ENCODE data around the gene INKA2.

INKA2 gene

GRCh38 chr1:111777301-111777700, 38.1 kb upstream of the INKA2 start:
- Histone ChIP-seq H3K9ac (ENCODE audit: low read depth, low read length, poor library complexity, severe bottlenecking) (no peak overlapping the region), H3K4me2 (ENCODE audit: low read depth, low read length, poor library complexity, severe bottlenecking) (no peak overlapping the region), H3K36me3 (ENCODE audit: insufficient read depth, low read length) (no peaks in the 10 kb centered on the region), H3K4me1 (ENCODE audit: insufficient read depth, low read length, poor library complexity, severe bottlenecking) (no peaks in the 10 kb centered on the region), H2AFZ (ENCODE audit: low read length) (no peak overlapping the region), H3K9me3 (ENCODE audit: insufficient read depth, low read depth, low read length) (no peaks in the 10 kb centered on the region), H3K79me2 (ENCODE audit: insufficient read depth, low read length) (no peaks in the 10 kb centered on the region), H3F3A (ENCODE audit: low read depth) (no peaks in the 10 kb centered on the region), H3K9me2 (replicated peaks; ENCODE audit: low read depth, low read length) (no peaks in the 10 kb centered on the region), H4K20me1 (ENCODE audit: insufficient read depth, low read length, poor library complexity, severe bottlenecking) (no peaks in the 10 kb centered on the region), H3K4me3 (ENCODE audit: low read length, poor library complexity, severe bottlenecking) (no peak overlapping the region), H3K27me3 (ENCODE audit: insufficient read depth, low read length, poor library complexity, severe bottlenecking) (no peaks in the 10 kb centered on the region)
- TF ChIP-seq EZH2phosphoT487 (IDR thresholded peaks at IDR 0.05; ENCODE audit: borderline replicate concordance) = no peak
- TF ChIP-seq CTCF (conservative IDR thresholded peaks at IDR 0.05; ENCODE audit: low read length) = no peak

GRCh38 chr1:111776861-111777260, 37.7 kb upstream of the INKA2 start:
- TF ChIP-seq CTCF (conservative IDR thresholded peaks at IDR 0.05; ENCODE audit: low read length) = no peak
- TF ChIP-seq EZH2phosphoT487 (IDR thresholded peaks at IDR 0.05; ENCODE audit: borderline replicate concordance) = no peak
- Histone ChIP-seq H3K4me3 (ENCODE audit: low read length, poor library complexity, severe bottlenecking) (no peak overlapping the region), H3K4me1 (ENCODE audit: insufficient read depth, low read length, poor library complexity, severe bottlenecking) (no peaks in the 10 kb centered on the region), H3K36me3 (ENCODE audit: insufficient read depth, low read length) (no peaks in the 10 kb centered on the region), H3F3A (ENCODE audit: low read depth) (no peaks in the 10 kb centered on the region), H3K79me2 (ENCODE audit: insufficient read depth, low read length) (no peaks in the 10 kb centered on the region), H2AFZ (ENCODE audit: low read length) (no peak overlapping the region), H3K9me3 (ENCODE audit: insufficient read depth, low read depth, low read length) (no peaks in the 10 kb centered on the region), H3K9me2 (replicated peaks; ENCODE audit: low read depth, low read length) (no peaks in the 10 kb centered on the region), H3K27me3 (ENCODE audit: insufficient read depth, low read length, poor library complexity, severe bottlenecking) (no peaks in the 10 kb centered on the region), H3K9ac (ENCODE audit: low read depth, low read length, poor library complexity, severe bottlenecking) (no peak overlapping the region), H4K20me1 (ENCODE audit: insufficient read depth, low read length, poor library complexity, severe bottlenecking) (no peaks in the 10 kb centered on the region), H3K4me2 (ENCODE audit: low read depth, low read length, poor library complexity, severe bottlenecking) (no peak overlapping the region)

- Histone ChIP-seq H3K4me1 (ENCODE audit: insufficient read depth, low read length, poor library complexity, severe bottlenecking) (no peaks in the 10 kb centered on the region), H3K4me2 (ENCODE audit: low read depth, low read length, poor library complexity, severe bottlenecking) (no peak overlapping the region), H3F3A (ENCODE audit: low read depth) (no peaks in the 10 kb centered on the region), H3K27me3 (ENCODE audit: insufficient read depth, low read length, poor library complexity, severe bottlenecking) (no peaks in the 10 kb centered on the region), H3K9ac (ENCODE audit: low read depth, low read length, poor library complexity, severe bottlenecking) (no peak overlapping the region), H4K20me1 (ENCODE audit: insufficient read depth, low read length, poor library complexity, severe bottlenecking) (no peaks in the 10 kb centered on the region), H3K9me3 (ENCODE audit: insufficient read depth, low read depth, low read length) (no peaks in the 10 kb centered on the region), H3K9me2 (replicated peaks; ENCODE audit: low read depth, low read length) (no peaks in the 10 kb centered on the region), H2AFZ (ENCODE audit: low read length) (no peak overlapping the region), H3K36me3 (ENCODE audit: insufficient read depth, low read length) (no peaks in the 10 kb centered on the region), H3K4me3 (ENCODE audit: low read length, poor library complexity, severe bottlenecking) (no peak overlapping the region), H3K79me2 (ENCODE audit: insufficient read depth, low read length) (no peaks in the 10 kb centered on the region)
- no peak for TF ChIP-seq CTCF (conservative IDR thresholded peaks at IDR 0.05; ENCODE audit: low read length)
- no peak for TF ChIP-seq EZH2phosphoT487 (IDR thresholded peaks at IDR 0.05; ENCODE audit: borderline replicate concordance)
These were observed 37.2 kb upstream of the INKA2 start for GRCh38 chr1:111776391-111776790.

Data from Loucy (cell line).